ENCODE data around the gene TLR2.

GRCh38 chr4:153748378-153748777 is 64.3 kb downstream of the TLR2 start:
- TF ChIP-seq ZFX (IDR thresholded peaks at IDR 0.05): no peak
- TF ChIP-seq CTCF (conservative IDR thresholded peaks at IDR 0.05): no peak
